Fibroblast of peridontal ligament (primary cell): ENCODE measurements around the gene BCOR.

ENCODE experiments used
- DNase-seq: peaks from one replicate; pipeline ENCODE4 v3.0.0-alpha.2; 2010; ENCODE audit errors: extremely low read depth

Gene BCOR

DNA sequence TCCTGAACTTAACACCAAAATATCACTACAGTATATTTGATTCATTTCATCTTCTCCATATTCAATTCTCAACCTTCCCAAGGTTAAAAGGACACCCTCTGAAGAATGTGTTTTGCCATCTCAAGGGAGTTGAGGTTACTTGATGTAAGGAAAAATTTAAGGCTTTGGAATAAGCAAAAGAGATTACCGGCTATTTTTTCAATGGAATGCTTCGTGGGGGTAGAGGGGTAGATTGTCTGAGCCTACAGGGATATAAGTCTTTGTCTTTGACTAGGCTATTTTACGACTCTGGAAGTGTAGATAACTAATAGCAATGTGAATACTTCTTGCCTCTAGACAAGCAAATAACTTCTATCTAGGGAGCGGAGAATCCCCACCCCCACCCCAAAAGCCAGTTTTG is 78.2 kb downstream of the BCOR start:
- no peak for DNase-seq

DNA sequence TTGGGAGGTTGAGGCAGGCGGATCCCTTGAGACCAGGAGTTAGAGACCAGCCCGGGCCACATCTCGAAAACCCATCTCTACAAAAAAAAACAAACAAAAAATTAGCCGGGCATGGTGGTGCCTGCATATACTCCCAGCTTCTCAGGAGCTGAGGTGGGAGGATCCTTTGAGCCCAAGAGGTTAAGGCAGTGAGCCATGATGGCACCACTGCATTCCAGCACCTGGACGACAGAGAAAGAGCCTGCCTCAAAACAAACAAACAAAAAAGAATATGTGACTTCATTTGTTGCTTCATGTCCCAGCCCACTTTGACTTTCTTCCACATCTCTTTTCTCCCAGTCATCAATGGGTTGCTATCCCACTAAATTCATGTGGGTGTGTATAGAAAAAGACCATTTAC is 79.7 kb downstream of the BCOR start:
- no peak for DNase-seq

DNA sequence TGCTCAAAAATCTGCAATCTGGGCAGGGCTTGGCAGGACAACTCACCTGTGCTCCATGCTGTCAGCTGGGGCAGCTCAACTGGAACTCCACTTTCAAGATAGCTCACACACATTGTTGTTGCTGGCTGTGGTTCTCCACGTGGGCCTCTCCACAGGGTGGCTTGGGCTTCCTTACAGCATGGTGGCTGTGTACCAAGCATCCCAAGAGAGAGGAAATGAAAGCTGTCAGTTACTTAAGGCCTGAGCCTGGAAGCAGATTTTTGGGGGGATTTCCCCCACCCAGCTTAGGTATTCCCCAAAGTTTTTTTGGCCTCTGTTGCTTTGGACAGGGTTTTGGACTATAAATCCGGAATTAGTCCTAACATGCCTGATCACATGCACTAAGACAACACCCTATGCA is 81.0 kb downstream of the BCOR start:
- no peak for DNase-seq

DNA sequence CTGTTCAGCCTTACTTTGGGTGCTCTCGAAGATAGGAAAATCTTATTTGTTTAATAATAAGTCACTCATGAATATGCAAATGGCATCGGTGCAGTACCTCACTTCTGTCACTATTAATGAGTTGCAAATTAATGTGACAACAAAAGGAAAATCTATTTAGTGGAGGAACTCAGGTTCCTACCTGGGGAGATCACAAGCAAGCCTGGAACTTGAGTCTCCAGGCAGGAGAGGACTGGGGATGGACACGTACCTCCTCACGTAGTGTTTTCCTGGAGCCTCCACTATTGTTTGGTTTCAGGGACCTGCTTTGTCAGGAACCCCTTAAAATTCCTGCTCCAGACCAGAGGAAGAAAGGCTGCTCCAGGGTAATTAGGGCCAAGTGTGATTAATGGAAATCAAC is 82.1 kb downstream of the BCOR start:
- no peak for DNase-seq

DNA sequence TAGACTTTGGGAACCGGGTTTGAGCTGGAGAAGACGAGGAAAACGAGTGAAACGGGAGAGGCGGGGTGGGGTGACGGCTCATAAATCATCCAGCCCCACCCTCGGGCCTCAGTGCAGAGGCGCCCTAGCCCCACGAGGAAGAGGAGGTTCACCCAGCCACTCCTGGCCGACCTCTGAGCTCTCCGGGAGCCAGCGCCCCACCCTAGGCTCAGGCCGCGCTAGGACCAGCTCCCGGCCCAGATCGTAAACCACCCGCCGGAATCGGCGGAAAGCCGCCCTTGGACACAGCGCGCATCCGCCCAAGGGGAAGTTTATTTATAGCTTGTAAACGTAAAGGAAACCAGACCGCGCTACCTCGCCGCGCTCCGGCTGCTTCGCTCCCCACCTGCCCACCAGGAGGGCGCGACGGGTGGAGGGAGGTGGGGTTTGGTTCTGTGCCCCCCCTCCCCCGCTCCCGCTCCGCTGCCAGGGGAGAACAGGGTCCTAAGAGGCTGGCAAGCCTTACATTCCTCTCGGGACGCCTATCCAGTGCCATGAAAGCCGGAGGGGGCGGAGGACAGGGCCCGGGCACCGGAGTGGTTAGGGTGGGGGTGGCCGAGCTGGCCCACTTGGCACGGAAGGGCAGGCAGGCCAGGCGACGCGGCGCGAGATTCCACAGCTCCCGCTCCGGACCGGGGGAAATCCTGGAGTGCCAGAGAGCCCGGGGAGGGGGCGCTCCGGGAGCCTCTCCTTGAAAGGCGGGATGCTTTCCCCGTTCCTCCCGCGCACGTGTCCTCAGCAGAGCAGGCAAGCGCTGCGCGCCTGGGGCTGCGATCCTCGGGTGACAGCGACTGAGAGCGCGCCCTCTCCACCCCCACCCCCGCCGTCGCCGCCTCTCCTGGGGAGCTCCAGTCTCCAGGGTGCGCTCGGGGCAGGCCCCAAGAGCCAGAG is 84.2 kb downstream of the BCOR start:
- DNase-seq = peak; percentile 41

DNA sequence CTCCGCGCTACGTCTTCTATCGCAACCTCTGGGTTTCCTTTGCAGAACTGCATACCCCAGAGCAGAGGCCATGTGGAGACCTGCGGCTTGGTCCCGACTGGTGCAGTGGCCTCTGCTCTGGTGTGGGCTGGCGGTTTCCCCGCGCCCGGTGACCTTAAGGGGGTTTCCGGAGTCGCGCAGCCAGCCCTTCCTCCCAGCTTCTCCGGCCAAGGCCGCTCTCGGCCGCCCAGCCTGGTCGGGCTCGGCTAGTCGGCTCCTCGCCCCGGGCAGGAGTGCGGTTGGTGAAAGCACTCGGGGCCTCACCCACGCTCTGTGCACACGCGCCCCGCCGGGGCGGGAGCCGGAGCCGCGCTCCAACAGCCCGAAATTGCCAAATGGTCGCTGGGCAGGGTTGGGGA is 84.9 kb downstream of the BCOR start:
- peak; percentile 30 for DNase-seq

DNA sequence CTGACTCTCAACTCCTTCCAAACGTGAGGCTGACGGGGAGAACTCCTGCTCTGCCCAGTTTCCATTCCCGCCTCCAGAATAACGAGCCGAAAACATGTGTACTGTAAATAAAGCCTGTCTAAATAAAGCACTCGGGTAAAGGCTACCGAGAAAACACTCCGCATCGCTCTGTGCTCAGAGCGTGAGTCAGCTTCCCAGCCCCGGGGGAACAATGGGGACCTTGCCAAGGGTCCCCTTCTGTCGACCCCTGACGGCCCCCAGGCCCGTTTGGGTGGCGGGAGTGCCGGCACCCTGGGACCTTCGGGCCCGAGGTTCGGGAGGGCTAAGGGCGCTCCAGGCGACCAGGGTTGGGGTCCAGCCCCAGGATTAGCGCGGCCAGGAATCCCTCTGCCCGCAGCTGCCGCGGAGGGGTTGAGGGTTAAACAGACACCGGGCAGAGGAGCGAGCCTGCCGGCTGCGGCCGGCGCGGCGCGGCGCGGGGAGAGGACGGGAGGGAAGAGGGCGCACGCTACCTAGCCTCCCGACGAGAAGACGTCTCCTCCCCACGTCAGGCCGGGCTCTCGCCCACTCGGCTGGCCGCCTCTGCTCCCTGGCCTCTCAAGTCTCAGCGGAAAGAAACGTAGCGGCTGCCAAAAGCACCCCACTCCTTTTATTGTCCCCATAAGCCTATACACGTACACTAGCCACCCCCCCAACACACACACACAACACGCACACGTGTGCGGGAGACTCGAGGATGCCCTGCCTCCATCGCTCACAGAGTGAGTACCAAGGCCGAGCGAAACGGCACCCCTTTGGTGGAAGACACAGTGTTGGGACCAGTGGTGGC is 85.5 kb downstream of the BCOR start:
- DNase-seq = peak; percentile 58

DNA sequence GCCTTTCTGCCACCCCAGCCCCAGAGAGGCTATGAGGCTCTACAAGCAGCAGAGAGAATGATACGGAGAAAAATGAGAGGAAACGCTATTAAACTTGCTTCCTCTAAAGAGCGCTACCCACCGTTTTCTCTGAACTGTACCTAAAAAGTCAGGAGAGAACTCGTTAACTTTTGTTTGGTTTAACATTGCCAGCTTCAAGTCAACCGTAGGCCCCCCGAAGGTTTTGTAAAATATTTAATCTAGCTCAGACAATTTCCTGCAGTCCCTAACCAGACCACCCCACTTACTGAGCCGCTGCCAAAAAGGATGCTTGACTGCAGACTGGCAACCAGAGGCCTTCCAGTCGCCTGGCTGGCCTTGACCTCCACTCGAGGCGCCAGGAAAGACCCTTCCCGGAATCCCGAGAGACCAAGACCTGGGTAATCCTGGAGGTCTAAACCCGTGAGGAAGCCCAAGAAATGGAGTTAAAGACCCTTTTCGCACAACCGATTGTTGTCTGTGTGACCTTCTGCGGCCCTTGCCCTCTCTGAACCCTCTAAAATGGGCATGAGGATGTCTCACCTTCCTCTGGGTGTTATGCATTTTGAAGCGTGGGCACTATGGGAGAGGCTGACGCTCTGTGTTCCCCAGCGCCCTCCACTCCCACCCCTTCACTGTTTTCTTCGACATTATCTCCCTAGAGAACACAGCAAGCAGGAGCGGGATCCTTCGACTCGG is 86.3 kb downstream of the BCOR start:
- DNase-seq = no peak

DNA sequence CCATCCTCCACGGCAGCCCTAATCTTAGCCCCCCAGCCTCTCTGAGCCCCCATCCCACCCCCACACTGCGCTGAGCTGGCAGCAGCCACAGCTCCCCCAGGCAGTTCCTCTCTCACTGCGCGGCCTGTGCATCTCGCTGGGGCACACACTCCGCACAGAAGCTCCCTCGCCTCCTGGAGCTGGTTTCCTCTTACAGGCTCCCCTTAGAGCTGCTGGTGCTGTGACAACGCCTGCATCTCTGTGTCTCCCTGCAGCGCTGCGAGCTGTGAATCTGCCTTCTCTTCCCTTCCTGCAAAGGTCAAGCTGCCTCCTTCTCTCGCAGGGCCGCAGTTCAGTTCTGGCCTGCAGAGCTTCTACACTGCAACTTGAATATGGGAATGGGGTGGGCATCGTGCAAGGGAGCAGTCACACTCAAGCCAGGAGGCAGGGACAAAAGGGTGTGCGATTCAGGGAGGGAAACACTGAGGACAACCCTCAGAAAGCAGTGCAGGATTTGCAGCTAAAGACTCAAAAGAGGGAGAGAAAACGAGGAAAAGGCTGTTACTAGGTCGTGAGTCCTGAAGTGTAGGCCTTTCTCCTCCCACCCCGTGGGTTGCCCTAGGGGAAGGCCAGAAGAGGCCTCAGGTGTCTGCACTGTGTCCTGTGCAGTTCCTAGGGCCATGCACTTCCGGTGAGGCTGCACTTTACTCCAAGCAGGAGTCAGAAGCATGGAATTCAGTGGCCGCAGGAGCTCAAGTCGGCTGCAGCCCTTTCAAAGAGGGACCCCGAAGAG is 87.0 kb downstream of the BCOR start:
- DNase-seq = no peak

DNA sequence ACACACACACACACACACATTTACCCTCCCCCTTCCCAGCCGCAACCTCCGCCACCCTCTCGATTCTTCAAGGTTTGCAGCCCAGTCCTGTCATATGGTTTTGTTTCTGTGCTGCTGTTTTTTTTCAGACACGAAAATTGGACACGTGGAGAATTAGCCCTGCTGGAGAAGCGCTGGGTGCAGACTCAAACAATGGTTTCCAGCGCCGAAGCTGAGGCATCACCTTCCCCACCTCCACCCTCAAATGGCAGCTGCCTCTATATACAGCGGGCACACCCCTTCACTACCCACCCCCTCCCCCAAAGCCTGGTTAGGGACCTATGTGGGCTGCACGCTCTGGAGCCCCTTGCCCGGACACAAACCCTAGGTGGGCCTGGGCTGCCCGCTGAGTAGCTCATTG is 87.9 kb downstream of the BCOR start:
- no peak for DNase-seq

DNA sequence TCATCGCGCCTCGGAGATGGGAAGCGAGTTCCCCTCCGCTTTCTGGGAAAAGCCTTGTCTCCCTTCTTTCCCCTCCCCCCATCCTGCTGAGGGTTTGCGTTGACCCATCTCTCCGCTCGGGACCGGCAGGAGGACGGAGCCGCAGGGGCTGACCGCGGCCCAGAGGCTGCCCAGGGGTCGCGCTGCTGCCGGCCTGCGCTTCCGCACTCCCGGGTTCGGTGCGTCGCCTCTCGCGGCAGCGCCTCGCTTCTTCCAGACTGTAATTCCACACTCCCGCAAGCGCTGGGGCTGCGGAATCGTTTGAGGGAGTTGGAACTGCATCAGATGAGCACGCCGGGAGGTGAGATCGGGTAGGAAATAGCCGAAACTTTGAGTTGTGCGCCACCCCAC is 88.3 kb downstream of the BCOR start:
- DNase-seq = no peak

DNA sequence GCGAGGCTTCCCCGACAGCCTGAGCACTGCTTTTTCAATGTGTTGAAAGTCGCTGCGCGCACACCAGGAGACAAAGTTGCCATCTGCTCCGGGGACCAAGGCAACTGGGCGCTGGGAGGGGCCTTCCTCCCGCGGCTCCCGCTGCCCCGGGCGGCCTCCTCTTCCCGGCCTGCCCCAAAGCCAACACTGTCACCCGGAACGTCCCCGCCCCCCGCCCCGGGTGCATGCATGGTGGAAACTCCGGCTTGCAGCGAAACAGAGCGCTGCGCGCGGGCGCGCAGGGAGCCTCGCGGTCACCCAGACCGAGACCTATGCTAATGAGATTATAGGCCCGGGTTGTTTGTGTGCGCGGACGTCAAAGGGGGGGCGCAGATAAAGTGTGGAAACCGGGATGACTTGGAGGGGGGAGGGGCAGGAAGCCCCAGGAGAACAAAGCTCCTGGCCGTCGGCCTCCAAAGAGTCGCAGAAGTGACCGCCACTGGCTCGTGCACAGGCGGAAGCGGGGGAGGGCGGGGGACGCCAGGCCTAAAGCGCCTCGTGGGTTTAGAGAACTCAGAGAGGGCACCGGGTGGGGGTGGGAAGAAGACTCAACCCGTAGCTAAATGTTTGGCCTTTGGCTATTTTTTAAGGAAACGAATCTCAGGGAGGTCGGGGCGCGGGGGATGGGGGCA is 88.8 kb downstream of the BCOR start:
- peak; percentile 7 for DNase-seq

DNA sequence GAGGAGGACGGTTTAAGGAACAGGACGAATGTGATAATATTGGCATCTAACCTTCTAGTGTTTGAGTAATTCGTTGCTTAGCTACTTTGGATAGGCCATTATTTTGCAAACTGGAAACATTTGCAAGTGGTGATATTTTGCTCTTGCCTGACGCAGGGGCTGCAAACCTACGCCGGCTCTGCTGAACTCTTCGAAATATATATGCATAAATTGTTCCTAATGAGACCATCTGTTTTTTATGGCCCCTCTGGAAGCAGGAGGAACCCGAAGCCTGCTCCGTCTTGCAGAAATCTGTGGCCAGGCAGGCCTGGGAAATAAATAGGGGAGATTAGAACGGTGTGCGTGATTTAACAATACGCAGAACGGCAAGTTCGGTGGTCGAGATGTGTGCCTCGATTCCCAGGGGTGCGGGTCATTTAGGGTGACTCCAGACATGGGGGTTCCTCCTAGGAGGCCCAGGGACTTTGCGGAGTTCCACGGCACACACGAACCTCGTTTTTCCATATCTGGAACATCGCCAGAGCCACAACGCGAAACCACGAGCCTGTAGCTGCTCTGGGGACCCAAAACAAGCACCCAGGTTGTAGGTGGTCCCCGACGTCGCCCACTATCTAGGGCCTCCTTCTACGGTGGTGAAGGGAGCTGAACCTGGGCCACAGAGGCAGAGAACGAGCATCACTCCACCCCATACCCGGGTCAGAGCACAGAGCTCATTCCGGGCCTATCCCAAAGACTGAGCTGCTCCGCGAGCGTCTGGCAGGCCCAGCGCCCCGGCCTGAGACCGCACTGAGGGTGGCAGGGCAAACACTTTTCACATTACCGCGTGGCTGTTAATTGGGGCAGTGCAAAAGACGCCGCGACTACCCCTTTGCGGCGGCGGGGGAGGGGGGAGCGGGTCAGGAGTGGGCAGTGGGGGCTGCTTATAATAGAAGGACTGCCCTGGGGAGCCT is 89.7 kb downstream of the BCOR start:
- DNase-seq = no peak

DNA sequence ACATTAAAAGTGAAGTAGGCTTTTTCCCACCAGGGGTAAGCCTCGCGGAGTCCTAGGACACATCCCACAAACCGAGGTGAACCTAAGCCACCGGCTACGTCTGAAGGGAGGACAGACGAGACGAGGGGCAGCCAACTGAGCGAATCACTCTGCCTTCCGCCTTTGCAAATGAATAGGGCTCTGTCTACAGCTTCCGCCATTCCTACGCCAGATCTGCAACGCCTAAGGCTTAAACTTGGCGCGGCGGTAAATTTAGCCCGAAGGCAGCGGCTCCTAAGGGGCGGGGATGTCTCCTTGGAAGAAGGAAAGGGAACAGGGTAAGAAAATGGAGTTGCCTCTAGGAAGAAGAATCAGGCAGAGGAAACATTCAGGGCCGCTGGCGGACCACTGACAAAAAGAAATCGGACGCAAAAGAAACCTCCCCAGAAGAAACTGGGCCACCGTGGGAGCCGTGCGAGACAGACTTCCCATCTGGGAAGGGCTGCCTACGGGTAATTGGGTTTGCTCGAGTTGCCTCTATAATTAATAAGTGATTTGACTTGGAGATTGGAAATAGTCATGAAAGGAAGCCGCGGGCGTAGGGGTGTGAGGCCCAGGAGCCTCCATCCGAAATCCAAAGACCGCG is 90.5 kb downstream of the BCOR start:
- DNase-seq = no peak

DNA sequence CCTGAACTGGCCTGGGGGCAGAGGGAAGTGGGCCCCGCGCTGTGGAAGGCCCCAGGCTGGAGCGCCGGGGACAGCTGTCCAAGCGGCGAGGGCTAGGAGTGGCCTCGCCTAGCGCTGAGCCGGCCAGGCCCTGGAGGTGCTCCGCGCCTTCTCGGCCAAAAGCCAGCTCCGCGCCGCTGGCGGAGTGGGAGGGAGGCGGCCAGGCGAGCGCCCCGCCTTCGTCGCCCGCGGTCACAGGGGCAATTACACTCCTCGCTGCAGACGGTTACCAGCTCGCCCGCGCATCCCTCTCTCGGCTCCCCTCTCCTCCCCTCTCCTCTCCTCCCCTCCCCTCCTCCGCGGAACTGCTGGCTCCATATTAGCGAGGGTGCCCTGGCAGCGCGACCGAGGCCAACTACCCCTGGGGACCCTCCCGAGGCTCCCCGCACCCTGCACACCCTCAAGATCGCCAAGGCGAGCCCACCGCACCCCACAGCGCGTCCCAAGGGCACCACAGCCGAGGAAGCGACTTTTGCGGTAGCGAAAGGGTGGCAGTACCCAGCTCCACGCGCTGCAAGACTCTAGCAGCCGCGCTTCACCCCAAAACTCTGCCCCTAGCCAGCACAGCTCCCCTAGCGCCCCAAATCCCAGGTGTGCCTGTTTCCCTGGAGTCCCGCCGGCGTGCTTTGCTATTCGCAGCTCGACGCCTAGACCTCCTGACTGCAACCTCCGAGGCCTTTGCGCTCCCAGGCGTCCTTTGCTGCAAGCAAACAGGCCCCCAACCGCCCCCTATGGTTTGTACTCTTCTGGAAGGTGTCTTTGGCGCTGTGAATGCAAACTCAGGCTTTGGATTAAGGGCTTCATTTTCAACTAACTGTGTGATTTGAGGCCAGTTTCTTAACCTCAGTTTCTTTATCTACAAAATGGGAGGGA is 91.4 kb downstream of the BCOR start:
- DNase-seq = peak; percentile 5

DNA sequence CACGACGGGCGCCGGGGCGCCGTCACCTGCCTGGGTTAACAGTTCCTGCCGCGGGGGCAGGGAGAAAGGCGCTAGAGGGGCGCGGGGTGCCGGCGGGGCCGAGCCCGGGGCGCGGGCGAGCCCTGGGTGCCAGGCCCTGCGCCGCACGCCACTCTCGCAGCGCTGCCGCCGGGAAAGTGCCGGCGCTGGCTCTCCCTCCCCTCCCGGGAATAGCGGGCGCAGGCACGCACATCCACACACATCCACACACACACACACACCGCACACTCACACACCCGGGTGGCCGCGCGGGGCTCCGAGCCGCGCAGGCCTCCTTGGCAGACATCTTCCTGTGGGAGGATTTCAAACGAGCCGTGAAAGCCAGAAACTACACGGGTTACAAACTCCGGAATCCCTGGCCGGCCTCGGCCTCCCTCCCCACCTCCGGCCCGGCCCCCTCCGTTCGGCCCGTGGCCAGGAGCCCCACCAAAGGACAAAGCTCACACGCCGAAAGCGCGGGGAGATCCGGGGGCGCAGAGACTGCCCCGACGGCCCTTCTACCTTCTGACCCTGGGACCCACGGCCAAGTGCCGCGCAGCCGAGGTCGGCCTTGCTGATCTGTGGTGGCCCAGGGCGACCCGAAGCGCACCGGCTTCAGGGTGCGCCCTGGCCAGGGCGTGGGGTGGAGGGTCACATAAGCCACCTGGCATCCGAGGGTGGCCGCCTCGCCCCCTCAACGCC is 92.3 kb downstream of the BCOR start:
- peak; percentile 8 for DNase-seq

DNA sequence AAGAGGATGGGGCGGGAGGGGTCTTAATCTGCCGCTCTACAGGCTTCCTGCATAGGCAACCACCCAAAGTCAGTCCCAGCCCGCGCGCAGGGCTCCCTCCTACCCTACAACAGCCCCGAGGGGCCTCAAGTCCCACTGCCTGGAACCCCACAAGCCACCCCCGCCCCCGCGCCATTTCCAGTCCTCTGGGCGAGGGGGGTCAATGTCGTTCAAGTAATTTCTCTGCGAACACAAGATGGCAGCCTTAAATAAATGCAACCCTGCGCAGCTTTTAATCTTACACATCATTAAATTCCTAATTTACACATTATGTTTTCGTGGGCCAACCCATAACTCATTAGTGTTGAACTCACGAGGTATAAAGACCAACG is 92.9 kb downstream of the BCOR start:
- no peak for DNase-seq

DNA sequence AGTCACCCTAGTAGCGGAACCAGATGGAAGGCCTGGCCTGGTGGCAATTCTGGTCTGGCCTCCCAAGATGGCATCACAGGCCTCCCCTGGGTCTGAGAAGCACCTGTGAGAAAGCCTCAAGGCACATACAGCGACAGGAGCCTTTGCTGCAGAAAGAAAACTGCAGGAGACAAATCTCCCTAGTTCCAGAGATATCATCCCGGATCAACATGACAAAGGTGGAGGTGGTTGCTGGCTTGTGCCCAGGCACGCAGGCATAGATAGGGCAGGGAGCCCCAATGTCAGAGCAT is 93.6 kb downstream of the BCOR start:
- no peak for DNase-seq
